ENCODE data around the gene TKFC. TPM values are rescaled to one million over a fixed set of nuclear protein-coding genes. Genes with fewer than 3 reads are reported as not detected.

The TKFC gene
- polyA plus RNA-seq, 1 of the 3 experiments (the other 2 are of a cell fraction): 72.0 TPM

DNA sequence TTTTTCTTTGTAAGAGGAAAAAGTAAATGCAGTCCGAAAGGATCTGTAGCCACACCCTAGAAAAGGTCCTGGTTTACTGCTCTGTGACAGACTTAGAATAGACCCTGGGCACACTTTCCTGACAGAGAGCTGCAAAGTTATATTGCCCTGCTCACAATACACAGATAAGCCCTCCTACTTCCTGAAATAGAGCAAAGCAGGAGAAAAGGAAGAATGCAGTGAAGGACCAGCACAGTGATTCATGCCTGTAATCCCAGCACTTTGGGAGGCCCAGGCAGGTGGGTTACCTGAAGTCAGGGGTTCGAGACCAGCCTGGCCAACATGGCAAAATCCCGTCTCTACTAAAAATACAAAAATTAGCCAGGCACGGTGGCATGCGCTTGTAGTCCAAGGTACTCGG lies 26.5 kb downstream of the TKFC start:
- ChIA-PET POLR2A (interaction anchor here (1.7 kb wide), 1 partner anchor 70 kb away, joined by 5 read pairs; the partner anchor contains the start of genes CPSF7 and SDHAF2), CTCF (interaction anchor here (0.8 to 12.1 kb wide), 3 partner anchors 26 to 76 kb away, joined by 6 to 101 read pairs (median 10); partner anchors contain the start of gene TMEM216)
- Histone ChIP-seq H3K4me3 (ENCODE audit: low read depth in 2 of 2, low read length in 1 of 2) (no peak overlapping the region), H3K4me1 (ENCODE audit: control insufficient read depth in 1 of 2, insufficient read depth in 2 of 2, low read depth in 1 of 2, low read length in 1 of 2) (peaks cover 7 to 14% of the 10 kb centered on the region in 2 experiments; a peak in 3 of 4 replicates), H3K9ac (no peak overlapping the region), H3K36me3 (replicated peaks in 1 of 2; ENCODE audit: control insufficient read depth in 1 of 2, insufficient read depth in 2 of 2, low read length in 1 of 2) (peaks cover 7 to 12% of the 10 kb centered on the region in 2 experiments), H3K79me2 (ENCODE audit: insufficient read depth) (peaks cover 45% of the 10 kb centered on the region), H2AFZ (ENCODE audit: low read depth) (no peak overlapping the region), H3K4me2 (no peak overlapping the region), H3K9me2 (no peaks in the 10 kb centered on the region), H4K20me1 (ENCODE audit: insufficient read depth) (no peaks in the 10 kb centered on the region), H3K27me3 (ENCODE audit: insufficient read depth) (no peaks in the 10 kb centered on the region), H3K27ac (ENCODE audit: low read depth in 2 of 2, low read length in 1 of 2) (no peak overlapping the region), H3F3A (replicated peaks; ENCODE audit: insufficient read depth) (peaks cover 6% of the 10 kb centered on the region), H3K9me3 (no peaks in the 10 kb centered on the region)
- 88% methylated on average over 6 of the region's 6 CpGs for WGBS (ENCODE audit: low lambda C conversion rate)
- no peak for TF ChIP-seq POLR2AphosphoS5 (IDR thresholded peaks at IDR 0.05; ENCODE audit: low read depth, low read length)
- no peak for TF ChIP-seq TCF12 (IDR thresholded peaks at IDR 0.05)
- no peak for TF ChIP-seq YY1 (IDR thresholded peaks at IDR 0.05; ENCODE audit: low read depth)
- TF ChIP-seq MEF2A (IDR thresholded peaks at IDR 0.05; ENCODE audit: borderline replicate concordance, low read depth): no peak
- no peak for TF ChIP-seq JUND (IDR thresholded peaks at IDR 0.05)
- no peak for TF ChIP-seq CTCF (IDR thresholded peaks at IDR 0.05)
- TF ChIP-seq, protein P1, sequence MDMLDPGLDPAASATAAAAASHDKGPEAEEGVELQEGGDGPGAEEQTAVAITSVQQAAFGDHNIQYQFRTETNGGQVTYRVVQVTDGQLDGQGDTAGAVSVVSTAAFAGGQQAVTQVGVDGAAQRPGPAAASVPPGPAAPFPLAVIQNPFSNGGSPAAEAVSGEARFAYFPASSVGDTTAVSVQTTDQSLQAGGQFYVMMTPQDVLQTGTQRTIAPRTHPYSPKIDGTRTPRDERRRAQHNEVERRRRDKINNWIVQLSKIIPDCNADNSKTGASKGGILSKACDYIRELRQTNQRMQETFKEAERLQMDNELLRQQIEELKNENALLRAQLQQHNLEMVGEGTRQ (IDR thresholded peaks at IDR 0.05; ENCODE audit: borderline replicate concordance, low read depth, low read length): no peak
- DNase-seq: no peak

DNA sequence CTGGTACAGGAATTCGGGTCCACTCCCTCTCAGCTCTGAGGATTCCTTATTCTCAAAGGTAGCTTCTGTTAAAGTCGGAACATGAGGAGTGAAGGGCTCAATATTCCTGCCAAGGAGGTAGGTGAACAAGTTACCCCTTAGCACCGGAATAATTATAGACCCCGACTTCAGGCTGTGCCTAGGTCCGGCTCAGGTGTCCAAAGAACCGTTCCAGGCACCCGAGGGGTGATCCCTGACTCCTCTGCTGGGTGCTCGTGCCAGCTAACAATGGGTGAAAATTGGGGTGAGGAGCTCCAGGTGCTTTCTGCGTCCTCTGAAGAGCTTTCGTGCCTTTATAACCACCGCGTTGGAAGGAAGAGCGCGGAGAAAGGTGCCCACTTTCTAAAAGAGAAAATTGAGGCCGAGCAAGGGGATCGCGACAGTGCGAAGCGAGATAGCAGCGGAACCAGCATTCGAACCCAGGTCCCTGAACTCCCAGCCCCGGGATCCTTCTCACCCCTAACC lies 28.3 kb downstream of the TKFC start:
- WGBS (ENCODE audit: low lambda C conversion rate): 3% methylated on average over 19 of the region's 22 CpGs
- Histone ChIP-seq H3K4me3 (ENCODE audit: low read depth in 2 of 2, low read length in 1 of 2) (peak overlapping the region; percentile 68 to 71), H3F3A (replicated peaks; ENCODE audit: insufficient read depth) (peaks cover 14% of the 10 kb centered on the region), H2AFZ (ENCODE audit: low read depth) (peak overlapping the region; percentile 69), H3K27ac (ENCODE audit: low read depth in 2 of 2, low read length in 1 of 2) (peak overlapping the region; percentile 98 to 99), H3K9me2 (no peaks in the 10 kb centered on the region), H3K79me2 (ENCODE audit: insufficient read depth) (peaks cover 49% of the 10 kb centered on the region), H3K4me1 (ENCODE audit: control insufficient read depth in 1 of 2, insufficient read depth in 2 of 2, low read depth in 1 of 2, low read length in 1 of 2) (peaks cover 7 to 14% of the 10 kb centered on the region in 2 experiments; a peak in 3 of 4 replicates), H3K4me2 (peak overlapping the region; percentile 98), H3K27me3 (ENCODE audit: insufficient read depth) (no peaks in the 10 kb centered on the region), H4K20me1 (ENCODE audit: insufficient read depth) (no peaks in the 10 kb centered on the region), H3K9me3 (no peaks in the 10 kb centered on the region), H3K9ac (peak overlapping the region; percentile 97), H3K36me3 (replicated peaks in 1 of 2; ENCODE audit: control insufficient read depth in 1 of 2, insufficient read depth in 2 of 2, low read length in 1 of 2) (peaks cover 16 to 21% of the 10 kb centered on the region in 2 experiments)
- ChIA-PET POLR2A (interaction anchor here (0.6 to 3.9 kb wide), 16 partner anchors 8 to 421 kb away, joined by 3 to 57 read pairs (median 8); partner anchors contain the start of genes CPSF7, DDB1, SDHAF2 and TKFC), CTCF (interaction anchor here (1.0 to 12.1 kb wide), 7 partner anchors 9 to 31 kb away, joined by 3 to 101 read pairs (median 6); partner anchors contain the start of gene TMEM216)
- no peak for TF ChIP-seq EZH2phosphoT487 (IDR thresholded peaks at IDR 0.05; ENCODE audit: borderline replicate concordance, low read depth)
- no peak for TF ChIP-seq ZBTB33 (IDR thresholded peaks at IDR 0.05; ENCODE audit: borderline replicate concordance, low read depth)
- DNase-seq: peak; percentile 40
